ENCODE data around the gene HFE.
"Not testable (repeated sequence)": the region's sequence is repeated elsewhere in the genome, so short reads cannot be mapped to it uniquely, and the experiment has no call there.

DNA sequence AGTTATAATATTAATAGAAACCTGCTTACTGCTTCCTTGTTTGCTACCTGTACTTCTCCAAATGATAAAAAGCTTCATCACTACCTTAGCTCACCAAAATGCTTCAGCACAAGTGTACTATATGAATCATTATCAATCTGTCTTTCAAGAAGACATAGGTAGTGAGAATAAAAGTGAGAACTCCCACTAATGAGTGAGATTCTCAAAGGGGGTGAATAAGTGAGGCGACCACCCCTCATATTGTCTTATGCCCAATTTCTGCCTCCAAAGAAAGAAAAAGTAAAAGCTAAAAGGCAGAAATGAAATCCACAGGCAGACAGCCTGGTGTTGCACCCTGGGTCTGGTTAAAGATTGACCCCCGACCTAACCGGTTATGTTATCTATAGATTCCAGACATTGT lies 6.1 kb upstream of the HFE start:
- TF ChIP-seq, protein P1, sequence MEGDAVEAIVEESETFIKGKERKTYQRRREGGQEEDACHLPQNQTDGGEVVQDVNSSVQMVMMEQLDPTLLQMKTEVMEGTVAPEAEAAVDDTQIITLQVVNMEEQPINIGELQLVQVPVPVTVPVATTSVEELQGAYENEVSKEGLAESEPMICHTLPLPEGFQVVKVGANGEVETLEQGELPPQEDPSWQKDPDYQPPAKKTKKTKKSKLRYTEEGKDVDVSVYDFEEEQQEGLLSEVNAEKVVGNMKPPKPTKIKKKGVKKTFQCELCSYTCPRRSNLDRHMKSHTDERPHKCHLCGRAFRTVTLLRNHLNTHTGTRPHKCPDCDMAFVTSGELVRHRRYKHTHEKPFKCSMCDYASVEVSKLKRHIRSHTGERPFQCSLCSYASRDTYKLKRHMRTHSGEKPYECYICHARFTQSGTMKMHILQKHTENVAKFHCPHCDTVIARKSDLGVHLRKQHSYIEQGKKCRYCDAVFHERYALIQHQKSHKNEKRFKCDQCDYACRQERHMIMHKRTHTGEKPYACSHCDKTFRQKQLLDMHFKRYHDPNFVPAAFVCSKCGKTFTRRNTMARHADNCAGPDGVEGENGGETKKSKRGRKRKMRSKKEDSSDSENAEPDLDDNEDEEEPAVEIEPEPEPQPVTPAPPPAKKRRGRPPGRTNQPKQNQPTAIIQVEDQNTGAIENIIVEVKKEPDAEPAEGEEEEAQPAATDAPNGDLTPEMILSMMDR (IDR thresholded peaks at IDR 0.05 in 2 of 3, conservative IDR thresholded peaks at IDR 0.05 in 1 of 3; ENCODE audit: control insufficient read depth in 2 of 3, extremely low read depth in 1 of 3, insufficient read depth in 1 of 3, low read depth in 3 of 3, low read length in 3 of 3), result not testable (repeated sequence)
- TF ChIP-seq, protein P2, sequence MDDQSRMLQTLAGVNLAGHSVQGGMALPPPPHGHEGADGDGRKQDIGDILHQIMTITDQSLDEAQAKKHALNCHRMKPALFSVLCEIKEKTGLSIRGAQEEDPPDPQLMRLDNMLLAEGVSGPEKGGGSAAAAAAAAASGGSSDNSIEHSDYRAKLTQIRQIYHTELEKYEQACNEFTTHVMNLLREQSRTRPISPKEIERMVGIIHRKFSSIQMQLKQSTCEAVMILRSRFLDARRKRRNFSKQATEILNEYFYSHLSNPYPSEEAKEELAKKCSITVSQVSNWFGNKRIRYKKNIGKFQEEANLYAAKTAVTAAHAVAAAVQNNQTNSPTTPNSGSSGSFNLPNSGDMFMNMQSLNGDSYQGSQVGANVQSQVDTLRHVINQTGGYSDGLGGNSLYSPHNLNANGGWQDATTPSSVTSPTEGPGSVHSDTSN (IDR thresholded peaks at IDR 0.05; ENCODE audit: insufficient replicate concordance, low read depth, low read length), result not testable (repeated sequence)
- not testable (repeated sequence) for TF ChIP-seq MXI1 (IDR thresholded peaks at IDR 0.05; ENCODE audit: low read depth, low read length); TCF12 (IDR thresholded peaks at IDR 0.05; ENCODE audit: low read depth, low read length); SMAD1 (IDR thresholded peaks at IDR 0.05; ENCODE audit: low read depth, partially characterized antibody); EGR1 (IDR thresholded peaks at IDR 0.05; ENCODE audit: borderline replicate concordance in 1 of 2, low read depth in 2 of 2, low read length in 2 of 2); EP300 (IDR thresholded peaks at IDR 0.05; ENCODE audit: borderline replicate concordance in 1 of 2, control insufficient read depth in 1 of 2, low read depth in 2 of 2, low read length in 2 of 2)
- TF ChIP-seq, protein P3, sequence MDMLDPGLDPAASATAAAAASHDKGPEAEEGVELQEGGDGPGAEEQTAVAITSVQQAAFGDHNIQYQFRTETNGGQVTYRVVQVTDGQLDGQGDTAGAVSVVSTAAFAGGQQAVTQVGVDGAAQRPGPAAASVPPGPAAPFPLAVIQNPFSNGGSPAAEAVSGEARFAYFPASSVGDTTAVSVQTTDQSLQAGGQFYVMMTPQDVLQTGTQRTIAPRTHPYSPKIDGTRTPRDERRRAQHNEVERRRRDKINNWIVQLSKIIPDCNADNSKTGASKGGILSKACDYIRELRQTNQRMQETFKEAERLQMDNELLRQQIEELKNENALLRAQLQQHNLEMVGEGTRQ (IDR thresholded peaks at IDR 0.05; ENCODE audit: borderline replicate concordance, low read depth, low read length), result not testable (repeated sequence)

Data from GM12878 (cell line).